Stimulated activated CD4-positive, alpha-beta T cell treated with anti-CD3 and anti-CD28 coated beads, Interleukin-15, amount 100 ng/mL, for 1 hour (primary cell): ENCODE results near the gene NPDC1.
"Not testable (repeated sequence)": the region's sequence is repeated elsewhere in the genome, so short reads cannot be mapped to it uniquely, and the experiment has no call there.

ENCODE experiments used
- DNase-seq, 2 donors: peaks; one replicate each; pipeline ENCODE4 v3.0.0-alpha.2; 2020; ENCODE audit warnings: low read depth in 1 of 2, low spot score in 1 of 2

NPDC1 gene

DNA sequence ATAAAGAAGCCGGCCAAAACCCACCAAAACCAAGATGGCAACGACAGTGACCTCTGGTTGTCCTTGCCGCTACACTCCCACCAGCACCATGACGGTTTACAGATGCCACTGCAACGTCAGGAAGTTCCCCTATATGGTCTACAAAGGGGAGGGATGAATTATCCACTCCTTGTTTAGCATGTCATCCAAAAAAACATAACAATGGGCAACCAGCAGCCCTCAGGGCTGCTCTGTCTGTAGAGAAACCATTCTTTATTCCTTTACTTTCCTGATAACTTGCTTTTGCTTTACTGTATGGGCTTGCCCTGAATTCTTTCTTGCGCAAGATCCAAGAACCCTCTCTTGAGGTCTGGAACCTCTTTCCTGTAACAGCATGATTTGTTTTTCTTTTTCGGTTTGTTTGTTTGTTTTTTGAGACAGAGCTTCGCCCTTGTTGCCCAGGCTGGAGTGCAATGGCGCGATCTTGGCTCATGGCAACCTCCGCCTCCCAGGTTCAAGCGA, 29.3 kb upstream of the NPDC1 start:
- no peak for DNase-seq

DNA sequence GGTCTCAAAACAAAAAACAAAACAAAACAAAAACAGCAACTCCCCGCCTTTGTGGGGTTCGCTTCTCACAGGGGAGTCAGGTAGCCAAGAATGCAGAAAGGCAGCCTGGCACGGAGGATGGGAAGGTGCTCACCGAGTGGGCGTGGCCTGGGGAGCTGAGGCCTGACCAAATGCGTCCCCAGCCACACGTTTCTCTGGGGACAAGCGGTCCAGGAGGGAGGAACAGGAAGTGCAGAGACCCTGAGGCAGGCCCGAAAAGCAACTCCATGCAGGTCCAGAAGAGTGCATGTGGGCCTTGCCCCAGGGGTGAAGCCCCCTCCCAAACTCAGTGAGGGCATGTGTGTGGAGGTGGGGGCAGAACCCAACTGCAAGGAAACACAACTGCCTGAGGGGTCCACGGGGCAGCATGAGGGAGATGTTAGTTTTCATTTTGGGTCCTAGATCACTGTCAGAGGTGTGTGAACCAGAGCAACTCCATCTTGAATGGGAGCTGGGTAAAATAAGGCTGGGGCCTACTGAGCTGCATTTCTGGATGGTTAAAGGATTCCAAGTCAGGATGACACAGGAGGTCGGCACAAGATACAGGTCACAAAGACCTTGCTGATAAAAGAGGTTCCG, 28.8 kb upstream of the NPDC1 start:
- no peak for DNase-seq

DNA sequence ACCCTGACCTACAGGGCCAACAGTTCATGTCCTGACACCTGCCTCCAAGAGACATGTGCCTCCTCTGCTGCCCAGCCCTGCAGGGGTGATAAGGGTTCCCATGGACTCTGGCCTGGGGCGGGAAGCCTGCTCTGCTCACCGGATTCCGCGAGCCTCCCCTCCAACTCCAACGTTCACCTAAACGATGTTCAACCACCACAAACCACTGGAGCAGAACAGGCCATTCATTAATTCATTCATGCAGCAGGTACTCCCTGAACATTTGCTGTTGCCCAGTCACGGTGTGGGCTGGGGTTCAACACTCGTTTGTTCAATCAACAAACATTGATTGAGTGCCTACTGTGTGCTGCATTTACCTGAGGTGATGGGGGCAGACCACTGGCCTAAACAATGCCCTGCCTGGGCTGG, 28.0 kb upstream of the NPDC1 start:
- no peak for DNase-seq

DNA sequence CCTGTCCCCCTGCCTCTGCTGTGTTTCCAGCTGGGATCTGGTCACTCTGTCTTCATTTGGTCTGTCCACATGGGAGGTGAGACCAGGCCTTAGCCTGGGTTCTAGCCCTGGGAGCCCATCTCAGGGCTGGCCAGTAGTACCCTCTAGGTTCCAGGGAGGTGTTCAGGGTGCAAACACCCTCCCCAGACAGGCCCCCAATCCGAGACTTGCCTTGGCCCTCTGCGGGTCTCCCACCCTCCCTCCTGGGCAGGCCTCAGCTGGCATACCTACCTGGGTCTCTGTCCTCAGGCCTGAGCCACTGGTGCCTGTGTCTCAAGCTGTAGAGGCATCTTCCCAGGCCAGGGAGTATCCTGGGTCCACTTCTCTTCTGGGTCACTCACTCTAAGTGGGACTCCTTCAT, 25.3 kb upstream of the NPDC1 start:
- no peak for DNase-seq

DNA sequence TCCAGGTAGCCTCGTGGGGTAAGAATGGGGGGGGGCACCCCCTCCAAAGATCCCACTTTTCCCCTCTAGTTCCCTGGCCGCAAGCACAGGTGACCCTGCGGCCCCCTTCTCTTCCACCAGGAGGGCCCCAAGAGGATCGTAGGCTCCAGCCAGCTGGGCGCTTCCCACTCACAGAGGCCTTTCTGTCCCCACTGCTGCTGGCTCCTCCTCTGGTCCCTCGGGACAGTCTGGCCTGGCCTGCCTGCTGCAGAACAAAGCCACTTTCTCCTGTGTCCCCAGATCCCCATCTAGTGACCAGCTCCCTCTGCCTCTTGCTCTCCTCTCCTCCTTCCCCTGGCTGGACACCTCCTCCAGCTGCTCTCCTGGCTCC, 24.9 kb upstream of the NPDC1 start:
- DNase-seq = no peak

DNA sequence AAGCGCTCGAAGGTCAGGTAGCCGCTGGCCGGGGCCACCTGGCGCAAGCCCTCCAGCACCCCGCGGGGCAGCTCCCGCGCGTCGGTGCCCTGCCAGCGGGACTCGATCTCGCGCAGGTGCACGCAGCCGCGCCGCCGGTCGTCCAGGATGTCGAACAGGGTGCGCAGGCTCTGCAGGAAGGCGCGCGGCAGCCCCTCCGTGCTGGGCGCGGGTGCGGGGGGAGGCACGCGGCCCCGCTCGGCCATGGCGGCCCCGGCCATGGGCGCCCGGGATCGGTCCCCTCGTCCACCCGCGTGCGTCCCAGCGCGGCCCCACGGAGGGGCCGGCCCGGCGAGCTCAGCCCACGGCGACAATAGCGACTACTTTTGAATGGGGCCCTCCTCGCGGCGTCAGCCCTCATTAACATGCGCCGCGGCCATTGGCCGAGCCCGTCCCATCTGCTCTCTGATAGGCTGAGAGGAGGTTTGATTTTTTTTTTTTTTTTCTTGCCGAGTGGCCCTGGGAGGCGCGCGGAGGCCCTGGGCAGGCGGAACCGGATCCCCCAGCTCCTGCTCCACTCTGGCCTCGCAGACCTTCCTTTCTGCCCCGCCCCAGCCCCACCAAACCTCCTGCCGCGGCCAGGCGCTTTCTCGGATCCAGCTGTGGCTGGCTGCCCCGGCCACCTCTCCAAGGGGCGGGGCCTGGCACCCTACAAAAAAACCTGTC, 24.4 kb upstream of the NPDC1 start, which contains the start of gene SAPCD2:
Gene SAPCD2 (minus strand): TSS at position 357 of the 705 bp plus-strand sequence. CDS start 97 bp downstream, at position 260.
- DNase-seq = peak; percentile 65 to 69

DNA sequence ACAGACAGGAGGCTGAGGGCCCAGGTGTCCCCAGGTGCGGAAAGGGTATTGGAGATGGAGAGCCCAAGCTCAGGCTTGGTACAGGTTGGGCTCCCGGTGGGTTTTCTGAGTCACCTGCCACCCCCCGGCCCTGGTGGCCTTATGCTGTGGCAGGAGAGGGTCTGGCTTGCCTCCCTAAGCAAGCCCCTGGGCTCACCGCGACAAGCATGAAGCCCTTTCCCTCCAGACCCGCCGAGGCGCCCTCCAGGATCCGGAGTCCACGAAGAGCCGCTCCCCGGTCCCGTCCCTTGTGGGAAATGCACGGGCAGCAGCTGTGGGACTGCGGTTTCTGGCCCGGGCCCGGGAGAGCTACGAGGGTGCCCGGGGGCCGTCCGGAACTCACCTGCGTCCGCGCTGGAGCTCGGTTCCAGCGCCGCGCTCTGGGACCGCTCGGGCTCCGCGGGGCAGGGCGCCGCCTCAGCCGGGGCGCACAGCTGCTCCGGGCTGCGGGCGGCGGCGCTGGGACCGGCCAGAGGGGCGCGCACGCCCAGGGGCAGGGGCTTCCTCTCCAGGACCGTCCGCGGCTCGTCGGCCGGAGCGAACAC, 23.6 kb upstream of the NPDC1 start:
- no peak for DNase-seq

DNA sequence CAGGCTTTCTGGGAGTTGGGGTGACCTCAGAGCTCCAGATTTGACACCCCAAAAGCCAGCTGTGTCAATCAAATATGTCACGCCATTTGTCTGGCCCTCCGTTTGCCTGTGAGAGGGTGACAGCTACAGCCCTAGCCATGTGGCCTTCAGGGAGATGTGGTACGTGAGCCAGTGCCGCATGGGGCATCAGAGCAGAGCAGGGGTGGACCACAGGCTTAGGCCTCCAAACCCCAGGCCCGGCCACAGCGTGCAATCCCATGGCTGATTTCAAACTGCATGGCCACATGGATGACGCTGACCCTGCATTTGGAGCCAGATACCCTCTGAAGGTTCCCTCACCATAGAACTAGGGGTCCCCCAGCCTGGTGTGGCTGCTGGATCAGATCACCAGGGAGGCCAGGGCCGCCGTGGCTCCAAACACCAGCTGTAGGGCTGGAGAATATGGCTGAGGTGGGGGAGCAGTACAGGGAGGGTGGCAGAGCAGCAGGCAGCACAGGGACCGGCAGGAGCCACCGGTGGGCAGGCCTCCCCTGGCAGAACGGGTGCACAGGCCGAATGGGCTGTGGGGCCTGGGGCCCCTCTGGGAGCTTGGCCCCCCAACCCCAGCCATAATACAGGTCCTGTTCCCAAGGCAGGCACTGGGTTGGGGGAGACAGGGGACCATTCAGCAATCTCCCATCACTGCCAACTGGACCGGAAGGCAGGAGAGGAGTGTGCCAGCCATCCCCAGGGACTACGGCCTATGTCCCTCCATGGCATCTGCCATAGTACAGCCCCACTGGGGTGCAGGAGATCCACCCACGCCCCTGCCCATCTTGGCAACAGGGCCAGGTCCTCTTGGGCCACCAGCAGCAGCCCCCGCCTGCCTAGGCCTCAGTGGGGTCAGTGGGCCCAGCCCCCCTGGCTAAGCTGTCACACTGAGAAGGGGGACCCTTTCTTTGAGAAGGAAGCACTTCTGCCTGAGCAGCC, 22.8 kb upstream of the NPDC1 start:
- DNase-seq = no peak

DNA sequence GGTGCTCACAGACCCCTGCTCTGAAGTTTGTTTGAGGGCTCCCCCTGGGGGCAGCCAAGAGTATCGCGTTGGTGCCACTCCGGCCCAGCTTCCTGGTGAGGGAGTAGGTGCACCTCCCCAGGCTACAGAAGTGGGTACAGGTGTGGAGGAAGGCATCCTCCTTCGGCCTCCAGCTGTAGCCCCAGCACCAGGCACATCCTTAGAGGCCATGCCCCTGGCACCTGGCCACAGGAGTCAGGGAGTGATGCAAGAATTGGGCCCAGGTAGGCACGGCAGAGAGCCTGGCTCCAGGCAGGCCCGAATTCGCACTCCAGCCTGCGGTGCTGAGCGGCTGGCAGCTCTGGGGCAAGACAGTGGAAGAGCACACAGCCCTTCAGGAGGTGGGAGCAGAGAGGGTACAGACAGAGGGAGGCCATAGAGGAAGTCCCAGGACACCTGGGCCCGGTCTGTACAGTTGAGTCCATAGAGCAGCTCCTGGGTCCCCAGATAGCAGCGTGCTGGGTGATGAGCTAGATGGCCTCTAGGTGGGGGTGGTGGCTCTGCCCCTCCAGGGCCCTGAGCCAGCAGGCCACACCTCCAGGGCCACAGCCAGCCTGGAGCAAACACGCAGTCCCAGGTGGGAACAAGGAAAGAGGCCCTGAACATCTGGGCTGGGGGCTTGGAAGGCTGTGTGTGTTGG, 22.0 kb upstream of the NPDC1 start:
- peak; percentile 74 for DNase-seq

DNA sequence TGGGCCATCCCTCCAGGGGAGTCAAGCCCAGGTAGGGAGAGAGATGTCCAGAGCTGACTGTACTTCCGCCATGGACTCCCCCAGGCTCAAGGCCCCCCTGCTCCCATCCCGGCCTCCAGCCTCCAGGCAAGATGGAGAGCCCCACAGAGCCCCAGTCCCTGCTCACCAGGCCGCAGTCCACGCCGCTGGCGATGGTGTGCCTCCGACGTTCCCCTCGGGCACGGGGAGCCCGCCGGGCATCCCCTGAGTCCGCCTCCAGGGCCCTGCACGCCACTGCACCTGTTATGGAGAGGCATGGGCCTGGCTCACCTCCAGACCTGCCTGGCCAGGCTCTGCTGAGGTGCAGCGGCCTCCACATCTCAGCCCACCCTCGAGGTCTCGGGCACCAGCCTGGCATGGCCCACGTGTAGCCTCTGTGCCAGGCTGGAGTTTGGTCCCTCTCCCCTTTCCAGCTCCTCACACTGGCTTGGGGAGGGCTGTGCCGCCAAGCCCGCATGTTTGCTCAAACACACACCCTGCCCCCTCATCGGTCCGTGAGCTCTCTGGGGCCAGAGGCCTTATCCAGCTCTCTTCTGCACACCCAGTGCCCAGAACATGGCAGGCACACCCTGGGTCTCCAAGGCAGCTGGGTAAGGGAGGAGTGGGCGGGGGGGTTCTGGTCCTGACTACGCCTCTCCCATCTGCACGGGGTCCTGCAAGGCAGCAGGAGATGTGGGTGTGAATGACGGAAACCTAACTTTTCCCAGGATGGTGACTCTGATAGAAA, 20.3 kb upstream of the NPDC1 start:
- no peak for DNase-seq

DNA sequence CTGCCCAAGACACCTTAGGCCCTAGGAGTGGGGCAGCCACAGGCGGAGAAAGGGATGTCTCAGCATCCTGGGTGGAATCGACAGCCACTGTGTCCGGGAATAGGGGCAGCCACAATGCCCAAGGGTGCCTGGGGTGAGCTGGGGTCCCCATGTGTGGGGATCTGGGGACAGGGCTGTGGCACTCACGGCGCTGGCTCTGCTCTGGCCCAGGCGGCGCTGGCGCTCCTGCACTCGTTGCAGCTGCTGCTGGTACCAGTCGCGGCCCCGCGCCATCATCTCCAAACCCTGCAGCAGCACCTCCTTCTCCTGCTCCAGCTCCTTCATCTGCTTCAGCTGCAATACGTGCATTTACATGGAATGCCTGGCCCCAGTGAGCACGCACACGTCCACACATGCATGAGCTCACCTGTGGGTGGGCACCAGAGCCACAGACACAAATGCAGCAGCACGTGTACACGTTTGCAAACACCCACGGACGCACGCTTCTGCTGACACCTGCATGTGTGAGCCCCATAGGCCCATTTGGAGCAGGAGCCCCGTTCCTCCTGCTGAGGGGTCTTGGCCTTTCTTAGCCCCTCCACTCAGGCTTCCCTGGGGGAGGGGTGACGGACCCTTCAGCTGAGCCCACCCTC, 19.5 kb upstream of the NPDC1 start:
- no peak for DNase-seq

DNA sequence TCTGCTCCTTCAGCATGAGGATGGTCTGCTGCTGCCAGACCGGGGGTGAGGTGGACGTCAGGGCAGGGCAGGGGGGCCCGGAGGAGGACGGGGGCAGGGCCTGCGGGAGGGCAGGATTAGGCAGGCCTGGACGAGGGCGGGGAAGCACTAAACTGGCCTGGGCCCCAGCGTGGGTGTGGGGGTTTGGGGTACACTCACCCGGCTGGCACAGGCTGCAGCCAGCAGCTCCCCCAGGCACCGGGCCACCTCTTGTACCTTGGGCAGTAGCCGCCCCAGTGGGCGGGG, 18.8 kb upstream of the NPDC1 start:
- no peak for DNase-seq

DNA sequence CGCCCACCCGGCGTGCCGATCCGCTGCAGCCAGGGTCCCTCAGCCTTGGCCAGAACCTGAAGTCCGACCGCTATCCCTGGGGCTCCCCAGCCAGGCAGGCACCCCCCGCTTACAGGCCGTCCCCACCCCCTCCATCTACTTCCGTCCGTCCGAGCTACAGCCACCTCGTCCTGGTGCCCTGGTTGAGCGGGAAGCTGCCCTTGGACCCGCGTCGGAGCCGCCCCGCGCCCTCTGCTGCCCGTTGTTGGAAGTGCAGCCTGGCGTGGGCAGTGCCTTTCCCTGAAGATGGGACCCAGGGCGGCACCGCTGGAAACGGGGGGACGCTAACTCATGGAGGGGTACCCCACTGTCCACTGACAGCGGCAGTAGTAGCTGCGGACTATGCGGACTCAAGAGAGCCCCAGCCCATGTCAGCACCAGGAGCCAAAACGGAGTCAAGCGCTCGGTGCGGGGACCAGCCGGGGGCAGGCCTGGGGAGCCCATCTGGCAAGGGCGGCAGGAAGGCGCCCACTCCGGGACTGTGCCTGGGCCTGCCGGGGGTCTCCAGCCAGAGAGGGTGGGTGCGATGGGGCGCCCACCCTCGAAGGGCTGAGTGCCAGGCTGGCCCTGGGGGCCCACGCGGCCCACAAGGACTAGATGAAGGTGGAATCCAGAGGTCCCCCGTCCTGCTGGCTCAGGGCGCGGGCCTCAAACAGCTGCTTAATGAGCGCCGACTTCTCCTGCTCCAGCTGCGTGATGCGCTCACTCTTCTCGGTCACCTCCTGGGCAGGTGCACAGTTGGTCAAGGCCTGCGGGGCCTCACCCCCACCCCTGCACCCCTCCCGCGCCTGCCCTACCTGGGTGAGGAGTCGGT, 18.3 kb upstream of the NPDC1 start:
- peak; percentile 31 to 59 for DNase-seq

DNA sequence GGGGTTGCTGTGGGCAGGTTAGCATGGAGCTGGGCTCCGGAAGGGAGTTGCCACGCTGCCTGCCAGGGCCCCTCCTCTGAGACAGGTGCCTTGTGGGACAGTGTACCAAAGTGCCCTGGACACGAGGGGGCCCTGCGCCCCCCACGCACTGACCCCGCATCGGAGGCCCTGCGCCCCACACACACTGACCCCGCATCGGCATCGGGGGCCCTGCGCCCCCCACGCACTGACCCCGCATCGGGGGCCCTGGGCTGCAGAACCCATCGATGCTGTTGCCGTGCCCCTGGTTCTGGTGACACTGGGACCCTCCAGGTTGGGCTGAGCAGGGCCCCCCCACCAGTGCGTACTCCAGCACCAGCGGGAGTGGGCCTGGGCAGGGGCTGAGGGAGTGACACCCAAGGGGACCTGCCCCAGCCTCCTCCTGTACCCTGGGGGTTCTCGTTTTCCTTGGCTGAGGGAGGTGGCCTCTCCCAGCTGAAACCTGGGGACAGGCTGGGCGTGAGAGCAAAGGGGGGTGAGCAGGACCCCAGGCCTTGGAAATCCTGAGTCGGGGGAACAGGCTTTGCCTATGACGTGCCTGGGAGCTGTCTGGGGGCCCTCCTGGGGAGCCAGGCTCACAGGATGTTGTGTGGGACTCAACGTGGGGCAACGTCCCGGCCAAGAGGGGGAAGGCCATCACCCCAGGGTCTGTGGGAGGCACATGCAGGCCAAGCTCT, 17.5 kb upstream of the NPDC1 start:
- DNase-seq = no peak

DNA sequence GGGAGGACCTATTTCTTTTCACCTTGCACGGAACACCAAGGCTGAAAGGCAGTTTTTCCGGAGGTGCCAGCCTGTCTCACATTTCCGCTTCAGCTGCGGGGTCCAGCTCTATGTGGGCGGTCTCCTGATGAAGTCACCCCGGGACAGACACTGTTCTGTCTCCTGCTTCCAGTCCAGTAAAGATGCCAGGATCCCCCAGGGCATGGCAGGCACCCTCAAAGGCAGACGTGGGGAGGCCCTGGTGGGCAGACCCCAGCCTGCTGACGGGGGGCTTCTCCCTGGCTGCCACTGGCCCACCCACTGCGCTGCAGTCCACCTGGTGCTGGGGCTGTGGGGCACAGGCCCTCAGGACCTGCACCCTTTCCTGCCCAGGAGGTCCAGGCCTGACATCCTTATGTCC, 16.8 kb upstream of the NPDC1 start:
- not testable (repeated sequence) for DNase-seq

DNA sequence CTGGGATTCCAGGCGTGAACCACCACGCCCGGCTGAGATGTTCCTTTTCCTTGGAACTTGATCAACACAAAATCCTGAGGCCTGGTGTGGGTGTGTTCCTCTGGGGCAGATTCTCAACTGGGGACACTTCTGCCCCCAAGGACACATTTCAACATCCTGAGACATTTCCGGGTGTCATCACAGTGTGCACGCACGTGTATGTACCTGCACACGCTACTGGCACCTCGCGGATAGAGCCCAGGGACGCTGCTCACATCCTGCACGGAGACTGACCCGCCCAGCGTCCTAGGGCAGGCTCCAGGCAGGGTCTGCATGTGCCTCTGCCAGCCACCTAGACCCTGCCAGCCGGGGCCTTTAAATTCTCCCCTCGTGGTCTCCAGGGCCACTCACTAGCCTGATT, 16.4 kb upstream of the NPDC1 start:
- no peak for DNase-seq

DNA sequence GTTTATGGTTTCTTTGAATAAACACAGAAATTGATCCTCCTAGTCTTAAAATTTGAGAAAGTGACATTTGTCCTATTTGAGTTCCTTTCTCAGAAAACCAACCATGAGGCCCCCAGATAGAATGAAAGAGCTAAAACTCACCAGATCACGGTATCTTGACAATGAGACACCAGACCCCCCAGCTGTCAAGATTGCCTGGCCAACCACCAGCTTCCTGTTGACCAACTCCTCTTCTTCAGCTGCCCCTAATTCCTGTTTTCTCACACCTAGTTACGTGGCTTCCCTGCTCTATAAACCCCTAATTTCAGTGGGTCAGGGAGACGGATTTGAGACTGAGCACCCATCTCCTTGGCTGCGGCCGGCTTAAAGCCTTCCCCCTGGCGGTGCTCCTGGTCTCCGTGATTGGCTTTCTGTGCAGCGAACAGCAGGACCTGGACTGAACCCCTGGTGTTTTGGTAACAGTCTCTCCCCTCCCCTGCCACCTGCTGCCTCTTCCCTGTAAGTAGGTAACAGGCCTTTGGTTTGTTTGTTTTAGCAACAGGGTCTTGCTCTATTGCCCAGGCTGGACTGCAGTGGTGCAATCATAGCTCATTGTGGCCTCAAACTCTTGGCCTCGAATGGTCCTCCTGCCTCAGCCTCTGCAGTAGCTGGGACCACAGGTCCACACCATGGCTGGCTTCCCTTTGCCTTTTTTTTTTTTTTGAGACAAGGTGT, 12.7 kb upstream of the NPDC1 start:
- no peak for DNase-seq

DNA sequence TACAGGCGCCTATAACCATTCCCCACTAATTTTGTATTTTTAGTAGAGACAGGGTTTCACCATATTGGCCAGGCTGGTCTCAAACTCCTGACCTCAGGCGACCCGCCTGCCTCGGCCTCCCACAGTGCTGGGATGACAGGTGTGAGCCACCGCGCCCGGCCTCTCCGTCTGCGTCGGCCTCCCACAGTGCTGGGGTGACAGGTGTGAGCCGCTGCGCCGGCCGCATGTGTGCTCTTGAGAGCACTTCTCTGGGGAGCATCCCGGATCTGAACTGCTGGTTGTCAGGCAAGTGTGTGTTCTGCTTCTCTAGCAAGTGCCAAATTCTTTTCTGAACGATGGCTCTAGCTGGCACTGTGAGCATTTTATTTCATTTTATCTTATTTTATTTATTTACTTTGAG, 11.6 kb upstream of the NPDC1 start:
- DNase-seq = no peak
